HEK293T (cell line): ENCODE data around the gene INSC.

Experiments used
- ARNT ChIP-seq: fragments of 450-650 bp; IDR thresholded peaks from 2 replicates; pipeline ENCODE4 v1.6.1; 2017; ENCODE audit warnings: mild to moderate bottlenecking
- BHLHE40 ChIP-seq: fragments of 450-650 bp; IDR thresholded peaks from 2 replicates; pipeline ENCODE4 v1.6.1; 2016; ENCODE audit warnings: mild to moderate bottlenecking, moderate library complexity, borderline replicate concordance
- CTBP1 ChIP-seq: fragments of 450-650 bp; IDR thresholded peaks from 2 replicates; pipeline ENCODE4 v1.6.1; 2016; ENCODE audit warnings: borderline replicate concordance
- FOXK2 ChIP-seq: fragments of 450-650 bp; IDR thresholded peaks from 2 replicates; pipeline ENCODE4 v1.6.1; 2016; ENCODE audit warnings: mild to moderate bottlenecking
- FOXM1 ChIP-seq: fragments of 450-650 bp; IDR thresholded peaks from 2 replicates; pipeline ENCODE4 v1.6.1; 2017; ENCODE audit warnings: mild to moderate bottlenecking, borderline replicate concordance
- LEF1 ChIP-seq: fragments of 450-650 bp; IDR thresholded peaks from 2 replicates; pipeline ENCODE4 v1.6.1; 2017; ENCODE audit warnings: mild to moderate bottlenecking, borderline replicate concordance
- NFRKB ChIP-seq: fragments of 450-650 bp; IDR thresholded peaks from 2 replicates; pipeline ENCODE4 v1.6.1; 2016; ENCODE audit warnings: mild to moderate bottlenecking, moderate library complexity
- SP1 ChIP-seq: fragments of 450-650 bp; IDR thresholded peaks from 2 replicates; pipeline ENCODE4 v1.6.1; 2017
- SUZ12 ChIP-seq: fragments of 450-650 bp; IDR thresholded peaks from 2 replicates; pipeline ENCODE4 v1.6.1; 2016; ENCODE audit warnings: mild to moderate bottlenecking

DNA sequence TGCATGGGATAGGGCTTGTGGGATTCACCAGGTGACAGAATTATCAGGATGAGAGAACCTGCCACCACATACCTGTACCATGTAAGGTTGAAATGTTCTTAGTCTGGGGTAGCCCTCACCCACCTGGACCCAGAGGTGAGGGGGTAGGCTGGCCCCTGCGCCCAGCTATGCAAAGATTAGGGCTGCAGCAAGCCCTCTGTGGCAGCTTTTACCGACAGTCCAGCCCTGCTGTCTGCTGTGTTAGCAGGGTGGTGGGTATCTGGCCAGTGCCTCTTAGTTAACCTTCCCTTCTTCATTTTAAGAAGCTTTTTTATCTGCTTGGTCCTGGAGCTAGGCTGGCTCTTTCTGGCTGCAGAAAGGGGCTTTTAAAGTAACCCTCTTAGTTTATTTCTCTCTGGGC lies 13.9 kb downstream of the INSC start:
- TF ChIP-seq BHLHE40 = no peak
- no peak for TF ChIP-seq ARNT
- TF ChIP-seq FOXM1 = no peak
- no peak for TF ChIP-seq FOXK2
- TF ChIP-seq NFRKB = no peak
- no peak for TF ChIP-seq LEF1
- no peak for TF ChIP-seq CTBP1
- TF ChIP-seq SP1 = no peak
- no peak for TF ChIP-seq SUZ12
